Activated CD4-positive, alpha-beta T cell treated with anti-CD3 and anti-CD28 coated beads for 24 hours (primary cell): Measurements from ENCODE around the gene TRANK1.
A peak's percentile ranks its signal among the peaks of the same experiment; 100 is the strongest.
"Not testable (repeated sequence)": the region's sequence is repeated elsewhere in the genome, so short reads cannot be mapped to it uniquely, and the experiment has no call there.

Experiments used
- DNase-seq, 2 donors: peaks; one replicate each; pipeline ENCODE4 v3.0.0-alpha.2; 2020; ENCODE audit warnings: low read depth in 2 of 2

Gene TRANK1

DNA sequence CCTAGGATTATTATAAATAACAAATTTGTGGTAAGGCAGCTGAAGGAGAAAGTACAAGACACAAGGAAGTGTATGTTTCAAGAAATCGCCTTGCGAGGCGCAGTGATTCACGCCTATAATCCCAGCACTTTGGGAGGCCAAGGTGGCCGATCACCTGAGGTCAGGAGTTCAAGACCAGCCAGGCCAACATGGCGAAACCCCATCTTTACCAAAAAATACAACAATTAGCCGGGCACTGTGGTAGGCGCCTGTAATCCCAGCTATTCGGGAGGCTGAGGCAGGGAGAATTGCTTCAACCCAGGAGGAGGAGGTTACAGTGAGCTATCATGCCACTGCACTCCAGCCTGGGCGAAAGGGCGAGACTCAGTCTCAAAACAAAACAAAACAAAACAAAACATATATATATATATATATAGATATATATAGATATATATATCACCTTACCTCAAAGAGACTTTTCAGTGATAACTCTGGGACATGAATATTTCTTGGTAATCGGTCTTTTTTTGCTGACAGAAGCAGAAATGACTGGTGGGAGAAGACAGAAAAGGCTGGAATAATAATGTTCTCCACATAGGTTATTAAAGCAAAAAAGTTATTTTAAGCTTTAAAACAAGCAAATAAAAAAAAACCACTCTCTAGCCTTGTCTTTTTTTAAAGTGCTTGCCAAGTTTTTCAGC, 52.3 kb downstream of the TRANK1 start:
- no peak for DNase-seq

DNA sequence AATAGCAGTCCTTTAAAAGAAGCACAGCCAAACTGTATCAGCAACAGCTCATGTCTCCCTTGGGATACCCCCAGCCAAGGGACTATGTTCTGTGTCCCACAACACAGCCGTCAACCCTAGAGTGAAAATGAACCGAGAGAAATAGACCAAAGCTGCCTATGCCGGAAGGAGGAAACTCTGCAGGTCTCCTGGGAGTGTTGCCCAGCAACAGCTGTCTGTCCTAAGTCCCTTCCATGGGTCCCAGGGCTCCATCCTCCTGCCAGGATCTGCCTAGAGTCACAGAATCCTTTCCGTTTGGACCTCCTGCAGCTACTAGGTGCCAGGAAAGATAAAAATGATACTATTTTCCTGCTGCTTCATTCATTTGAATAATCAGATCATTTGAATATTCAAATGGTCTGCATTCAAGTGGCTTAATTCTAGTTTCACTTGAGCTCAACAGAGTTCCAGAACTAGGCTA, 53.1 kb downstream of the TRANK1 start:
- no peak for DNase-seq

DNA sequence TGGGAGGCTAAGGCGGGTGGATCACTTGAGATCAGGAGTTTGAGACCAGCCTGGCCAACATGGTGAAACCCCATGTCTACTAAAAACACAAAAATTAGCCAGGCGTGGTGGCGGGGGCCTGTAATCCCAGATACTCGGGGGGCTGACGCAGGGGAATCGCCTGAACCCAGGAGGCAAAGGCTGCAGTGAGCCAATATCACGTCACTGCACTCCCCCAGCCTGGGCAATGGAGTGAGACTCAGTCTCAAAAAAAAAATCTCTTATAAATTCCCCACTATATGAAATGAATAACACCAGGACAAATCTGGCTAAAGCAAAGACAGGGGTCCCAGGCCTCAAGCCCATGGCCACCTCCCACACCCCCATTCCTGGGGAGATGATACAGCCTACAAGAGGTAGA, 53.8 kb downstream of the TRANK1 start:
- not testable (repeated sequence) for DNase-seq

DNA sequence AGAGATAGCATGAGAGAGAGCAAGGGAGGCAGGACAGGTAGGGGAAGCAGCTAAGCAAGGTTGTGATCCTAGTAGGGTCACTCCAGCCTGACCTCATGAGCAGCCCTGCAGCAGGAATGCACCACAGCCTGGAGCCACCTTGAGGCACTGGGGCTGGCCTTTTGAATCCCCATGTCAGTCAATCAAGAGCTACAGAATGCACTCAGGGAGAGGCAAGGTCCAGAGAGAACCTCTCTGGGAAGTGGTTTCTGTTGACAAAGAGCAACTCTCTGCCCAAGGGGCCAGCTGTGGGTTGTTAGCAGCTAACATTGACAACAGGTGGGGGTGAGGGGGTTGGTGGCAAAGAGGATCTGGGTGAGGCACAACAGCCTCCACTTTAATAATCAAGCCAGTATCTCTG, 54.6 kb downstream of the TRANK1 start:
- DNase-seq, result no peak

DNA sequence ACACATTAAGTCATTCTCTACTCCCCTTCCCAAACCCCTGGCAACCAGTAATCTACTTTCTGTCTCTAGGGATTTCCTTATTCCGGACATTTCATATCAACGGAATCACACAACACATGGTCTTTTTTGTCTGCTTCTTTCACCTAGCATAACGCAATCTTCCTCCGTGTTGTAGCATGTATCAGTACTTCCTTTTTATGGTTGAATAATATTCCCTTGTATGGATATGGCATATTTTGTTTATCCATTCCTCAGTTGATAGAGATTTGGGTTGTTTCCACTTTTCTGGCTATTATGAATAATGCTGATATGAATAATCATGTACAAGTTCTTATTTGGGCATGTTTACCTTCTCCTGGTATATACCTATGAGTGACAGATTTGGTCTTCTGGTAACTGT, 63.1 kb downstream of the TRANK1 start:
- no peak for DNase-seq

DNA sequence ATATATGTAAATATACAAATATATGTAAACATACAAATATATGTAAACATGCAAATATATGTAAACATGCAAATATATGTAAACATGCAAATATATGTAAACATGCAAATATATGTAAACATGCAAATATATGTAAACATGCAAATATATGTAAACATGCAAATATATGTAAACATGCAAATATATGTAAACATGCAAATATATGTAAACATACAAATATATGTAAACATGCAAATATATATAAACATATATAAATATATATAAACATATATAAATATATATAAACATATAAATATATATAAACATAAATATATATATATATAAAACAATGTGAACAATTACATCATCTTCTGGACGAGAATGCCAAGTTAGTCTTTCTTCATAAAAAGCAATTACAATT, 65.0 kb downstream of the TRANK1 start:
- not testable (repeated sequence) for DNase-seq

DNA sequence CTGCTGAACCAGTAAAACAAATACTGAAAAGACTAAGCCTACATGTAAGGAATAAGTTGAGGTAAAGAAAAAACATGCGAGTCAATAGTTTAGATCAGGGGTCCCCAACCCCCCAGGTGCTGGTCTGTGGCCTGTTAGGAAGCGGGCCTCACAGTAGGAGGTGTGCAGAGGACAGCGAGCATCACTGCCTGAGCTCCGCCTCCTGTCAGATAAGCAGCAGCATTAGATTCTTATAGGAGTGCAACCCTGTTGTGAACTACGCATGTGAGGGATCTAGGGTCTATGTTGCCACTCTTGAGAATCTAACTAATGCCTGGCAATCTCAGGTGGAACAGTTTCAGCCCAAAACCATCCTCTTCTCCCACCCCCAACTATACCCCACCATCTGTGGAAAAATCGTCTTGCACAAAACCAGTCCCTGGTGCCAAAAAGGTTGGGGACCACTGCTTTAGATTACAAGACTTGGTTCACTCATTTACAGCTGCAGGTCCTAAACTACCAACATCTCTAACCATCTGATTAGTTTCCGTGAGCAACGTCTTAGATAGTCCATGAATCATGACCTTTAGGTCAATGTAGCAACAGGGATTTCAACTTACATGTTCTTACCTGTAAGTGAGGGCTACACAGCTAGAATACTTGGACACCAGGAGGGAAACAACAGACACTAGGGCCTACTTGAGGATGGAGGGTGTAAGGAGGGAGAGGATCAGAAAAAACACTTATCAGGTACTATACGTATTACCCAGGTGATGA, 66.7 kb downstream of the TRANK1 start:
- DNase-seq, result no peak

DNA sequence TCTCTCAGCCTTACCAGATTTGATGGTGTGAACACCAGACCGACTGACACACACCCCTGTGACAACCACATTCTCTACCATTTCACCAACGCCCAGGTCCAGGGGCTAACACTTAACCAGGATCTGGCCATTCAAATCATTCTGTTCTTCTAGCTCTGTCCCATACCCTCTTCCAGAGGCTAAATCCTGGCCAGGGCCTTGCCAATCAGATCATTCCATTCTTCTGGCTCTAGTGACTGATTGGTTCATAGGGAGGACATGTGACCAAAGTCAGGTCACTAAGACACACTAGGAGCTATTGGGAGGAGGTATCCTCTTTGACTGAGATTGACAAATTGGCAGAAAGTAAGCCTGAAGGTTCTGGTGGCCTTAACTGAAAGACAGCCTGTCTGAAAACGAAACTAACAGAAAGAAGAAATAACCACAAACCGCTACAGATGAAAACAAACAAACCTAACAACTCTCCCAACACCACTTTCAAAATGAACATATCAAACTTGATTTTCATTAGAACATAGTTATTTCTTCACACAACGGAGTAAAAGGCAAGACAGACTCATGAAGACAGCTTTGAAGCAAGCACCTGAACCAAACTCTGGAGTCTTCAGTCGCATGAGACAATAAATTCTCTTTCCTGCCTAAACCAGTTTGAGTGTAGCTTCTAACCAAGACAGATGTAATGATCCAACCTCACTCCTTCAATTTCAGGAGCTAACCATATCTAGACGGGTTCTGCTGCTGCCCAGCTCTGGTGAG, 68.5 kb downstream of the TRANK1 start:
- DNase-seq, result no peak

DNA sequence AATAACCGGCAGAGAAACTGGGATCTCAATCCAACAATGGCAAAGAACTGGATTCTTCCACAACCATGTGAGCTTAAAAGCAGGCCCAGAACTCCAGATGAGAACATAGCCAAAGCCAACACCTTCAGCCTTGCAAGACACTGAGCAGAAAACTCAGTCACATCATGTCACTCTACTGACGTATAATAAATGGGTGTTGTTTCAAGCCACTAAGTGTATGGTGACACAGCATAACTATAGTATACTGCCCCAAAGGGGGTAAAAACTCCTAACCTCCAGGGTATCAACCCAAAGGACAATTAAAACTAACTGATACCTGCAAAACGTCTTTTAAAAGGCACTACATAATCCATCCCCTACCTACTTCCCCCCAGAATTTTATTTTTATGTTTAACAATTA, 69.5 kb downstream of the TRANK1 start:
- DNase-seq, result no peak

DNA sequence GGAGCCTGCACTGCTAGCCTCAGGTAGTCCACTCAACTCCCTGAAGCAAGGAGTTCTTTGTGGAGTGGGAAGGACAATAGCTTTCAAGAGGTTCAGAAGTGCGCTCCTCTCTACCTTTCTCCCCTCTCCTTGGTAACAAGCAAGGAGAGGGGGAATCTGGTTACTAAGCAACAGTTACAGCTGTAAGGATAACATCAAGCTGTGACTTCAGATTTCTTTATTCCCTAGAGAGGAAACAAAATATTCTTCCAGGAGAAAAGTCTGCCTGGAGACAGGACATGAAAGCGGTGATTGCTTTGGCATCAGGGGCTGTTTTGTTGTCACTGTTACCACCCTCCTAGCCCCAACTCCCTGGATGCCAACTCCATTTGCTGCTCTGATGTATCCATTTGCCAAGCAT, 70.4 kb downstream of the TRANK1 start:
- no peak for DNase-seq

DNA sequence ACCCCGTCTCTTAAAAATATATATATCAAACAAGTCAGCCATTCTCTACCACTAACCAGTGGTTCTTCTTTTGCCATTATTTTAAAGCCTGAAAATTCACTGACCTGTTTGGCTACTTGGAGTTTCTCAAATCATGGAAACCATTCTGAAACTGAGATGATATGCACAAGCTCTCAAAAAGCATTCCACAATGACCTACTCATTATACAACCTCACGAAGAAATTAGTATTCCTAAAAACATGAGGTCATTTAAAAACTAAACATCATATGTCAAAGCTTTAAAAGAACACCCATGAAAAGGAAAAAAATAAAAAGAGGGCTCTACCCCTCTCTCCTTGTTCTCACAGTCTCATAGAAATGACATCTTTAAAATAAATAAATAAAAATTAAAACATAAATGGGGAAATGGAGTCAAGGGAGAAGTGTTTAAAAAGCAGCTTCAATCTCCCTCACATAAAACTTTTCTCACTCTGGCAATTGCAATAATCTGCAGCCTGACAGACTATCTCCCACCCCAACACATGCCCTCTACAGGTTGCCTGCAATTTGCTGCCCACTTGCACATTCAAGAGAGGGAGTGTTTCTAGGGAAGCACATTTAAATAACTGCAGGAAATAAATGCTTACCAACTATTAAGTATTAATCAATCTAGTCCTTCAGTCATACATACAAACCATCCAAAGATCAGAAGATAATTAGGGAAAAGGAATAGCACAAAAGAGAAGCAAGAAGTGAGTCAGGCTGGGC, 73.3 kb downstream of the TRANK1 start:
- no peak for DNase-seq

DNA sequence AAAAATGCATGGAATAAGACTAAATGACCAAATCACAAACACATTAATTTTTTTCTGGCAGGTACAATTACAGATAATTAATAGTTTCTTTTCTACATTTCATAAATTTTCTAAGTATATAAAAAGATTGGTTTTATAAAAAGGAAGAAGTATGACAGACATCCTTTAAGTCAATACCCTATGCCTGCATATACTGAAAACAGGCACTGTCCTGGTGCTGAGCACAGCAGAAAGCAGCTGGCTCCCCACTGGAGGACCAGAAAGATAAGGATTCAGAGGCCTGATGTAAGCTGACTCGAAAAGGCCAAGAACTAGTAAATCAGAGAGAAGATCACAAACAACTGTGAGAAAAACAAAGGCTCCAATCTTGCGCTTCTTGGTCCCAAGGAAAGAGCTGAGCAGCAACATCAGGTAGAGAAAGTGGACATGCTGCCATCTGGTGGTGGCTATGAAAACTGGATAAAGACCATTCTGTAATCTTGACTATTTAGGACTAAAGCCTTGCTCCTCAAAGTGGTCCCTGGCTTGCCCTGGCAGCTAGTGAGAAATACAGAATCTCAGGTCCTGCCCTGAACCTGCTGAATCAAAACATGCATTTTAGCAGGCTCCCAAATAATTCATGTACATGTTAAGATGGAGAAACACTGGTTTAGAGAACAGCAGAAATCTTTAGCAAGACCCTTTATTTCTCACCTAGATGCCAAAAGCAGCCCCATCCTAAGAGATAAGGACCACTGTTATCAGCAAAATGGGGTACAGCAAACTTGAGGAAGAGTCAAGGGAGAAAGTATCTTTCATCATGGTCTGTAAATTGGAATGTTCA, 76.0 kb downstream of the TRANK1 start:
- peak; percentile 36 to 38 for DNase-seq

DNA sequence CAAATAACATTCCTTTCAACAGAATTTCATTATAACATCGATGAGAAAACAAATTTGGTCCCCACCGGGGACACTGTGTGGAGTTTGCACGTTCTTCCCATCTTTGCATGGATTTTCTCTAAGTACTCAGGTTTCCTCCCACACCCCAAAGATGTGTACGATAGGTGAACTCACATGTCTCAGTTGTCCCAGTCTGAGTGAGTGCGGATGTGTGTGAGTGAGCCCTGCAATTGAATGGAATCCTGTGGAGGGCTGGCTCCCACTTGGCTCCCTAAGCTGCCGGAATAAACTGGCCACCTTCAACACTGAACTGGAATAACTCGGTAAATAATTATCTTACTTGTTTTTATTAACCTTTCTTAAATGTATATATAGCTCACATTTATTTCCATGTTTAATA, 77.0 kb downstream of the TRANK1 start:
- DNase-seq, result no peak

DNA sequence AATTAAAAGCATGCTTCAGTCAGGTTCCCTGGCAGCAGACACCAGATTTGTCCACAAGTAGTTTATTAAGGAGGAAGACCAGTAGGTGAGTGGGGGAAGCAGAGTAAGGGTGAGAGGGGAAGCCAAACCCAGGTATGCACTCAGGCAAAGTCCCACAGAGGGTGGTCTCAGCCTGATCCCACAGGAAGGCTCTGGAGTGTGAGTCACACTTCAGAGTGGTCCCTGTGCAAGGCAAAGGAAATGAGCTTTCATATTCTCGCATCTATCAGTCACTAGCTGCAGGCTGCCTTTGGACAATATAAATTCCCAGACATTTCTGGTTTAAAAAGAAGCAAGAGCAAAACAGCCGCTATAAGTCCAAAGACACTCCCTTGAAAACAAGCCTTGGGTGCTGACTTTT, 78.5 kb downstream of the TRANK1 start:
- no peak for DNase-seq

DNA sequence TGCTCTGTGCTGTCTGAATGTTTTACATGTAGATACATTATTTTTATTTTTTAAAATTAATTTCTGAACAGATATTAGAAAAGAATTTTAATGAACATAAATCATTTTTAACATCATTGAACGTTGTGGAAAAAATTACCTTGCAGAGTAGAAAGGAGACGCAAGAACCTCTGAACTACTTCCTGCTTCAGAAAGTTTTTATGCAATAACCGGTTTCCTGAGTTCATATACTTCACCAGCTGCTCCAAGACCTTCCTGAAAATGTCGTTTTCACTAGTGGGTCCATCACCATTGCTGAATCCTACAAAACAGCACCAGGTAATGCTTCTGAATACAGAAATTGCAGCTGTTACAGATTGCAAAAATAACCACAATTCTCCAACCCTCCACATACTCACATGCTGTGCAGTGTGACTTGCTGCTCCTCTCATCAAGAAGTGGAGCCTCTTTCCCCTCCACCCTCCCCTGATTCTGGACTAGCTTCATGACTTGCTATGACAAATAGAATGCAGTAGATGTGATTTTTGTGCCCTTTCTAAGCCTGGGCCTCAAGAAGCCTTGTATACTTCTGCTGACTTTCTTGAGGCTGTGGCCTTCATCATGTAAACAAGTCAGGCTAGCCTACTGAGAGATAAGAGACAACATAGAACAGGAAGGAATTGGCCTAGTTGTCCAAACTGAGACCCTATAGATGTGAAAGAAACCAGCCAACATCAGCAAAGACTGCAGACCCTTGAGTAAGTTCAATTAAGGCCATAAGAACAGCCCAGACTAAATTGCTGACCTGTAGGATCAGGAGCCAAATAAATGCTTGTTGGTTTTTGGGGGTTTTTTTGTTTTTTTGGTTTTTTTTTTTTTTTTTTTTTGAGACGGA, 80.4 kb downstream of the TRANK1 start:
- no peak for DNase-seq

DNA sequence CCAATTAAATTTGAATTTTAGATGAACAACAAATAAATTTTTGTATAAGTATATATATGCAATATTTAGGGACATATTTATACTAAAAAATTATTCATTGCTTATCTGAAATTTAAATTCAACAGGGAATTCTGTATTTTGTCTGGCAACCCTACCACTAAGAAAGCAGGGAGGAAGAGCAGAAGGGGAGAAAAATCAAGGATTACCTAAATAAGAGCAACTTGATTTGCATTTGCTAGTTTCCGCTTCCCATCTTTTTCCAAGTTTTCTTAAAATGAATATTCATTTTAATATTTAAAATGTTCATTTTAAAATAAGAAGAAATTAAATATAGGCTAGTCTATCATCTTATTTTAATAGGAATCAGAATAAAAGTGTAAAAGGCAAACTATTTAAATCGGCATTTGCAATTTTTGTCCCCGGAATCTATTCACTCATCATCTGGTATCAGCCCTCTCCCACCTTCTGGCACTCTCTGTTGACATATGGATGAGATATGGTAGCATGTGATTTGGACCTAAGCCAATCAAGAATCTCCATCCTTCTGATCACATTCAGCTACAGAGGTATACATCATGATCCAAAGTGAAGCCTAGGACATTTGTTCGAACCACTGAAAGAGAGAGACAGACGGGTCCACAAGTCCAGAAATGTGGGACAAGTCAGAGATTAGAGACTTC, 82.6 kb downstream of the TRANK1 start:
- no peak for DNase-seq

DNA sequence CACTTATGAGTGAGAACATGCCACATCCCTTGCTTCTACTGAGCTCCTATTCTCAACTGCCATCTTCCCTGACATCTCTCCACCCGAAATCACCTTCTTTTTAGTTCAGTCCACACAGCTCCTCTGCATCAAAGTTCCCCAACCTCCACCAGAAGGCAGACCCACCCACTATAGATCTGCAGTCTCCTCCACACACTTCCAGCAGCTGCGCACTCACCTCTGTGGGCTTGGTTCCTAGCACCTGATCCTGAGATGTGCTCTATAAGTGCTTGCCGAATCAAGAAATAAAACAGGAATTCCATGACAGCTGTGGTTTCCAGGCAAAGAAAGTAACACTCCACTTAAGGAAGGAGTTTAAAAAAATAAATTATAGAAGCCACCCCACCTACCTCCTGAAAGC, 85.4 kb downstream of the TRANK1 start:
- DNase-seq, result no peak

DNA sequence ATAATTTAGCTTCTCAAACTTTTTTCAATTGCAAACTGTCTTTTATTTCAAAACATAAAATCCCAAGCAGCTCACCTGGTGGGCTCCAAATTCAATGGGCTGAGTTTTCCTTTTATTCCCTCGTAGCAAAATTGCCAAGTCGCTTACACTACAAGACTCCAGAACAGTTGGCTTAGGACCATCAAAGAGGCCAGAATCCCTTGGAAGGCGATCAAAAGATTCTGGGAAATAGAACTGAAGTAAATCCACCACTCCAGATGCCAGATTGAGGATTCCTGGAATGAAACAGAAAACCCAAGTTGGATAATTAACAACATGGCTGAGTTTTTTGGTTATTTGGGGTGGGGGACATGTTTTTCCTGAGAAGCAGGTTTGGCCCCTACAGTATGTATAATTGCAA, 92.8 kb downstream of the TRANK1 start:
- DNase-seq, result no peak

DNA sequence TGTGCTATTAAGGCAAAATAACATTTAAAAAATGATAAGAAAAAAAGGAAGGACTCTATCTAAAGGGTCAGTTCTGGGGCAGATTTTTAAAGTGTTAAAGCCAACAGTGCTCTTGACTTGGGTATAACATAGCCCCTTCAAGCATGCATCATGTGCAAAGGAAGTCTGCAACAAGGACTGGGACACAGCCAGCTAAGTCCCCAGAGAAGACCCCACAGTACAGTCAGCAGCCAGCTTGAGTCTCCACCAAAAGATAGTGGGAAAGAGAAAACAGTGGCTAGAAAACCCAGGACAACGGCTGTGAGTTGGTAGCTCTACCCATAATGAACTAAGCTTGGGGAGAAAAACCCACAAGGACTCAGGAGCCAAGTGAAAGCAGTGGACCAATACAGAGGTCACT, 94.1 kb downstream of the TRANK1 start:
- DNase-seq, result no peak

DNA sequence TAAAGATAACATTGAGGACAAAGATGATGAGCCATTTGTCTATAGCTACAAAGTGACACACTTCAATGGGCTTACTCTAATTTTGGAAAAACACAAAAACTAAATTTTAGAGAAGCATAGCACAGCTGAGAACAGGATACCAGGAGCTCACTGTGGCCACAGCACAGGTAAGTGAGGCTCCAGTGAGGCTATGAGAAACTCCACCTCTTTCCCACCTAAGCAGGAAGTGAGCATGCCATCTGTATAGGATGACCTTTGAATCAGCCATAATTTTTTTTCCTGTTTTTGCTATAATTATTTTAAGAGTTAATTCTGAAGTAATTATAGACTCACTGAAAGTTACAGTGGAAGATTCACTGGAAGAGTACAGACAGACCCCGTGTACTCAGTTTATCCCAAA, 98.4 kb downstream of the TRANK1 start:
- DNase-seq, result no peak
